GM13976 (cell line): ENCODE measurements around the gene HERC2.
"Not testable (repeated sequence)": the region's sequence is repeated elsewhere in the genome, so short reads cannot be mapped to it uniquely, and the experiment has no call there.

ENCODE experiments used
- DNase-seq: peaks from one replicate; pipeline ENCODE4 v3.0.0; 2012; ENCODE audit warnings: low spot score
- CTCF ChIP-seq: IDR thresholded peaks from 2 replicates; pipeline ENCODE4 v1.5.1; 2012; ENCODE audit warnings: borderline replicate concordance, mild to moderate bottlenecking; ENCODE audit not compliant: insufficient read depth; ENCODE audit errors: extremely low read depth, missing control alignments, control extremely low read depth
- in situ Hi-C: fragments of 300-500 bp; cut with MboI; formaldehyde crosslinking; loops from one replicate; pipeline ENCODE4 v1.12.0; 2022; ENCODE audit warnings: low sequenced_read_pairs, mixed read lengths, inconsistent platforms; ENCODE audit not compliant: unreplicated experiment

HERC2 gene

GRCh38 chr15:28153492-28154119, 168.4 kb downstream of the HERC2 start:
- in situ Hi-C loops, result no loop called here
- no peak for TF ChIP-seq CTCF
- DNase-seq, result no peak

- DNase-seq, in situ Hi-C loops: not testable (repeated sequence)
Observed at GRCh38 chr15:28152538-28152923, 169.4 kb downstream of the HERC2 start.

GRCh38 chr15:28151864-28152537, 170.0 kb downstream of the HERC2 start:
- DNase-seq, in situ Hi-C loops: not testable (repeated sequence)

GRCh38 chr15:28147801-28148200, 174.2 kb downstream of the HERC2 start:
- TF ChIP-seq CTCF, result no peak
- in situ Hi-C loops, result no loop called here
- no peak for DNase-seq

GRCh38 chr15:28145419-28145818, 176.6 kb downstream of the HERC2 start:
- in situ Hi-C loops, result not testable (repeated sequence)

GRCh38 chr15:28140062-28140461, 181.9 kb downstream of the HERC2 start:
- in situ Hi-C loops, result no loop called here
- DNase-seq, result no peak
- no peak for TF ChIP-seq CTCF

More at GRCh38 chr15:28145419-28145818, 176.6 kb downstream of the HERC2 start:
- DNase-seq, result not testable (repeated sequence)

- DNase-seq, in situ Hi-C loops: not testable (repeated sequence)
Observed at GRCh38 chr15:28137408-28138039, 184.5 kb downstream of the HERC2 start.

GRCh38 chr15:28136236-28136904, 185.6 kb downstream of the HERC2 start:
- DNase-seq, in situ Hi-C loops: not testable (repeated sequence)

- no peak for TF ChIP-seq CTCF
- in situ Hi-C loops, result no loop called here
- DNase-seq, result no peak
Observed at GRCh38 chr15:28133281-28133680, 188.7 kb downstream of the HERC2 start.
